ENCODE data around the gene SRPRA. TPM values are rescaled to one million over a fixed set of nuclear protein-coding genes. Genes with fewer than 3 reads are reported as not detected.

The SRPRA gene
- total and polyA plus RNA-seq, 2 donors (not counting 3 experiments of a cell fraction or from before 2014, with no cell fraction given), result 104 to 116 TPM

- peaks cover 3% of the 10 kb centered on the region for H3K9me1 ChIP-seq (replicated peaks; ENCODE audit: control insufficient read depth, extremely low read depth, insufficient read depth, low read length)
- H3K4me3 ChIP-seq (replicated peaks in 1 of 3; ENCODE audit: insufficient read depth in 1 of 3, low read depth in 1 of 3, low read length in 3 of 3), result no peak overlapping the region
- H3K4me1 ChIP-seq (ENCODE audit: control insufficient read depth, extremely low read depth, insufficient read depth, low read length), result no peaks in the 10 kb centered on the region
- TF ChIP-seq EZH2 (IDR thresholded peaks at IDR 0.05; ENCODE audit: borderline replicate concordance, low read depth, low read length, severe bottlenecking) (no peak), CTCF (IDR thresholded peaks at IDR 0.05; ENCODE audit: extremely low read depth in 1 of 2, insufficient read depth in 1 of 2, low read depth in 1 of 2, low read length in 2 of 2) (no peak), GATA2 (IDR thresholded peaks at IDR 0.05; ENCODE audit: insufficient read depth, insufficient read length, low read depth, low read length) (no peak), POLR2AphosphoS5 (IDR thresholded peaks at IDR 0.05; ENCODE audit: insufficient read depth, low read depth, low read length) (no peak), MAX (IDR thresholded peaks at IDR 0.05; ENCODE audit: insufficient read depth, insufficient read length) (no peak), JUN (IDR thresholded peaks at IDR 0.05; ENCODE audit: borderline replicate concordance, insufficient read depth, insufficient read length, low read depth) (no peak)
- no peak overlapping the region for H3K27ac ChIP-seq (ENCODE audit: insufficient read depth, low read depth, low read length)
- no peak for DNase-seq (ENCODE audit: low read depth, low spot score)
- H3K9ac ChIP-seq (replicated peaks; ENCODE audit: extremely low read depth, insufficient read depth, low read length), result no peak overlapping the region
- CTCF ChIA-PET, result no interaction called here
- no peak overlapping the region for H3K4me2 ChIP-seq (ENCODE audit: insufficient read depth, low read length)
- dilution Hi-C loops (cut with MboI; ENCODE audit: extremely low pct_ligation_motif_present, low sequenced_read_pairs), result no loop called here
- intact Hi-C loops (cut with micrococcal nuclease), result no loop called here
- FAIRE-seq, result no peak
- H3K36me3 ChIP-seq (ENCODE audit: control insufficient read depth in 2 of 2, extremely low read depth in 1 of 2, insufficient read depth in 2 of 2, low read length in 2 of 2), result peaks cover 16 to 19% of the 10 kb centered on the region in 2 experiments
- no TSS peak for BruUV-seq (replicated peaks)
- H3K27me3 ChIP-seq (ENCODE audit: control insufficient read depth in 2 of 2, insufficient read depth in 2 of 2, low read length in 2 of 2), result no peaks in the 10 kb centered on the region
- no peaks in the 10 kb centered on the region for H3K79me2 ChIP-seq (ENCODE audit: control insufficient read depth, insufficient read depth, low read length)
- H3K9me3 ChIP-seq (replicated peaks; ENCODE audit: control insufficient read depth, insufficient read depth, low read length), result no peaks in the 10 kb centered on the region
- POLR2A ChIA-PET, result no interaction called here
- no peak overlapping the region for H2AFZ ChIP-seq (ENCODE audit: low read depth, low read length)
- no peaks in the 10 kb centered on the region for H4K20me1 ChIP-seq (replicated peaks; ENCODE audit: control insufficient read depth, extremely low read depth, insufficient read depth, low read length)
Observed at GRCh38 chr11:126257764-126258163, 10.9 kb downstream of the SRPRA start.
